Neural cell (in vitro differentiated cells): ENCODE results near the gene IL1RAPL2.
"Not testable (repeated sequence)": the region's sequence is repeated elsewhere in the genome, so short reads cannot be mapped to it uniquely, and the experiment has no call there.

Experiments used
- CTCF ChIP-seq: fragments of 450-650 bp; IDR thresholded peaks from 2 replicates; pipeline ENCODE4 v1.5.1; 2014; ENCODE audit warnings: antibody characterized with exemption, mild to moderate bottlenecking, moderate library complexity; ENCODE audit not compliant: poor library complexity, severe bottlenecking
- EZH2 ChIP-seq: fragments of 200-600, 300-800 bp; shearing (Covaris generic), sonication (generic); IDR thresholded peaks from 2 replicates; pipeline ENCODE4 v1.6.1; 2014; ENCODE audit warnings: antibody characterized with exemption, low read length, borderline replicate concordance, mild to moderate bottlenecking; ENCODE audit not compliant: insufficient read depth, poor library complexity, severe bottlenecking
- POLR2AphosphoS5 ChIP-seq: IDR thresholded peaks from 2 replicates; pipeline ENCODE4 v1.6.1; 2012
- REST ChIP-seq: IDR thresholded peaks from 2 replicates; pipeline ENCODE4 v1.6.1; 2012; ENCODE audit warnings: borderline replicate concordance
- TAF1 ChIP-seq: IDR thresholded peaks from 2 replicates; pipeline ENCODE4 v1.6.1; 2012; ENCODE audit warnings: low read depth

- not testable (repeated sequence) for TF ChIP-seq TAF1, CTCF, REST, POLR2AphosphoS5, EZH2
These were observed 23.6 kb upstream of the IL1RAPL2 start for GRCh38 chrX:104542447-104542846.
